IMR-90 (cell line): ENCODE results near the gene NLGN2. TPM values are rescaled to one million over a fixed set of nuclear protein-coding genes. Genes with fewer than 3 reads are reported as not detected.
A peak's percentile ranks its signal among the peaks of the same experiment; 100 is the strongest.

Experiments
- ATAC-seq: fragments of 200-7000 bp; cut with Tn5 transposase; 2 replicates; pipeline ENCODE4 v1.9.1; 2020; ENCODE audit warnings: low read depth, mild to moderate bottlenecking, moderate library complexity
- BruUV-seq: library from RNA; stranded (reverse); fragments of 400-500 nt; replicated peaks from 2 replicates; lab custom pipeline; 2021; lab: Mats Ljungman, UMichigan
- CTCF ChIA-PET: fragments of 300-600 bp; formaldehyde crosslinking; extraction: SDS; loops from one replicate; lab custom pipeline; 2021; ENCODE audit warnings: antibody characterized with exemption; lab: Yijun Ruan, JAX
- POLR2A ChIA-PET: fragments of 300-600 bp; sonication (Branson Sonifier 250); formaldehyde crosslinking; loops from one replicate; lab custom pipeline; 2022; ENCODE audit warnings: antibody characterized with exemption; ENCODE audit not compliant: unreplicated experiment; lab: Charles Lee
- DNase-seq: peaks from one replicate; pipeline ENCODE4 v3.0.0; 2013
- H2AFZ ChIP-seq: replicated peaks from 2 replicates; pipeline ENCODE3; 2013; ENCODE audit warnings: low read length, mild to moderate bottlenecking; ENCODE audit not compliant: poor library complexity
- H2AK5ac ChIP-seq: 2 replicates; pipeline ENCODE4 v1.6.1; 2013; ENCODE audit warnings: low read depth, low read length, inconsistent platforms
- H2AK9ac ChIP-seq: replicated peaks from 2 replicates; pipeline ENCODE3; 2013; ENCODE audit warnings: mild to moderate bottlenecking, low read depth, low read length, moderate library complexity; ENCODE audit not compliant: poor library complexity
- H2BK120ac ChIP-seq: 2 replicates; pipeline ENCODE4 v1.6.1; 2013; ENCODE audit warnings: low read depth, low read length, inconsistent platforms
- H2BK15ac ChIP-seq: 3 replicates; pipeline ENCODE4 v1.6.1; 2013; ENCODE audit warnings: low read depth, low read length, inconsistent platforms
- H2BK20ac ChIP-seq: 2 replicates; pipeline ENCODE4 v1.6.1; 2013; ENCODE audit warnings: low read depth, mild to moderate bottlenecking, inconsistent platforms, low read length, moderate library complexity
- H2BK5ac ChIP-seq: 2 replicates; pipeline ENCODE4 v1.6.1; 2013; ENCODE audit warnings: mild to moderate bottlenecking, low read depth, low read length, inconsistent platforms; ENCODE audit not compliant: poor library complexity, severe bottlenecking
- H3K14ac ChIP-seq: replicated peaks from 2 replicates; pipeline ENCODE4 v1.6.1; 2013; ENCODE audit warnings: low read depth, low read length, inconsistent platforms
- H3K18ac ChIP-seq: 2 replicates; pipeline ENCODE4 v1.6.1; 2013; ENCODE audit warnings: low read depth, low read length, control low read depth
- H3K23ac ChIP-seq: 2 replicates; pipeline ENCODE4 v1.6.1; 2013; ENCODE audit warnings: low read depth, low read length, inconsistent platforms
- H3K27ac ChIP-seq: 2 replicates; pipeline ENCODE4 v1.5.1; 2013; ENCODE audit warnings: mild to moderate bottlenecking, control low read depth, low read length; ENCODE audit not compliant: insufficient read depth
- H3K27me3 ChIP-seq: 2 replicates; pipeline ENCODE4 v1.6.1; 2013; ENCODE audit warnings: low read length; ENCODE audit not compliant: control insufficient read depth, insufficient read depth
- H3K36me3 ChIP-seq: 2 replicates; pipeline ENCODE4 v1.6.1; 2013; ENCODE audit warnings: low read length, mixed read lengths; ENCODE audit not compliant: control insufficient read depth, insufficient read depth
- H3K4ac ChIP-seq: 2 replicates; pipeline ENCODE4 v1.6.1; 2013; ENCODE audit warnings: low read depth, low read length, inconsistent platforms
- H3K4me1 ChIP-seq: 2 replicates; pipeline ENCODE4 v1.6.1; 2013; ENCODE audit warnings: low read length, mixed read lengths; ENCODE audit not compliant: control insufficient read depth, insufficient read depth
- H3K4me2 ChIP-seq: 2 replicates; pipeline ENCODE4 v1.6.1; 2013; ENCODE audit warnings: low read depth, mild to moderate bottlenecking, control low read depth, low read length, moderate library complexity
- H3K4me3 ChIP-seq: 2 replicates; pipeline ENCODE4 v1.5.1; 2013; ENCODE audit warnings: low read depth, mild to moderate bottlenecking, control low read depth, low read length, moderate library complexity; ENCODE audit not compliant: insufficient read depth
- H3K56ac ChIP-seq: 2 replicates; pipeline ENCODE4 v1.6.1; 2013; ENCODE audit warnings: low read length, inconsistent platforms; ENCODE audit not compliant: insufficient read depth; ENCODE audit errors: extremely low read depth
- H3K79me1 ChIP-seq, 2 experiments: 2 replicates each; pipeline ENCODE4 v1.6.1; 2013; ENCODE audit warnings: low read length in 2 of 2, inconsistent platforms in 1 of 2, low read depth in 1 of 2
- H3K9ac ChIP-seq: 2 replicates; pipeline ENCODE4 v1.6.1; 2013; ENCODE audit warnings: low read depth, low read length, control low read depth
- H3K9me1 ChIP-seq: 2 replicates; pipeline ENCODE4 v1.6.1; 2013; ENCODE audit warnings: low read length, inconsistent platforms; ENCODE audit not compliant: insufficient read depth
- H3K9me3 ChIP-seq: 2 replicates; pipeline ENCODE4 v1.6.1; 2013; ENCODE audit warnings: low read length; ENCODE audit not compliant: control insufficient read depth, insufficient read depth
- H4K20me1 ChIP-seq: 2 replicates; pipeline ENCODE4 v1.6.1; 2013; ENCODE audit warnings: low read length, inconsistent platforms; ENCODE audit not compliant: insufficient read depth
- H4K5ac ChIP-seq: 2 replicates; pipeline ENCODE4 v1.6.1; 2013; ENCODE audit warnings: mild to moderate bottlenecking, low read depth, low read length, control low read depth
- H4K8ac ChIP-seq, 2 experiments: 2 replicates each; pipeline ENCODE4 v1.6.1; 2013; ENCODE audit warnings: low read depth in 2 of 2, low read length in 2 of 2, control low read depth in 1 of 2, inconsistent platforms in 1 of 2
- H4K91ac ChIP-seq: 2 replicates; pipeline ENCODE4 v1.6.1; 2013; ENCODE audit warnings: low read depth, low read length, inconsistent platforms; ENCODE audit not compliant: insufficient read depth
- BHLHE40 ChIP-seq: fragments of 150-350 bp; IDR thresholded peaks from 2 replicates; pipeline ENCODE4 v1.6.1; 2016; ENCODE audit warnings: mild to moderate bottlenecking, low read depth, low read length
- CEBPB ChIP-seq: IDR thresholded peaks from 2 replicates; pipeline ENCODE4 v1.6.1; 2012; ENCODE audit warnings: low read depth, low read length, improper control_type of control experiment
- FOS ChIP-seq: fragments of 150-350 bp; IDR thresholded peaks from 2 replicates; pipeline ENCODE4 v1.6.1; 2016; ENCODE audit warnings: low read depth, low read length
- MAFK ChIP-seq: IDR thresholded peaks from 2 replicates; pipeline ENCODE4 v1.6.1; 2012; ENCODE audit warnings: low read depth, low read length, improper control_type of control experiment
- MAZ ChIP-seq: IDR thresholded peaks from 2 replicates; pipeline ENCODE4 v1.6.1; 2012; ENCODE audit warnings: low read depth, mild to moderate bottlenecking, low read length, improper control_type of control experiment, moderate library complexity, borderline replicate concordance
- NFE2L2 ChIP-seq: fragments of 150-350 bp; IDR thresholded peaks from 2 replicates; pipeline ENCODE4 v1.6.1; 2016; ENCODE audit warnings: low read depth, mild to moderate bottlenecking, low read length
- POLR2A ChIP-seq: IDR thresholded peaks from 2 replicates; pipeline ENCODE4 v1.6.1; 2012; ENCODE audit warnings: mild to moderate bottlenecking, low read depth, low read length
- RAD21 ChIP-seq: IDR thresholded peaks from 2 replicates; pipeline ENCODE4 v1.6.1; 2012; ENCODE audit warnings: low read length, improper control_type of control experiment
- RCOR1 ChIP-seq: IDR thresholded peaks from 2 replicates; pipeline ENCODE4 v1.6.1; 2012; ENCODE audit warnings: mild to moderate bottlenecking, low read length, improper control_type of control experiment; ENCODE audit not compliant: insufficient replicate concordance
- RFX5 ChIP-seq: IDR thresholded peaks from 2 replicates; pipeline ENCODE4 v1.8.0; 2012; ENCODE audit warnings: low read depth, mild to moderate bottlenecking, low read length, moderate library complexity
- SMC3 ChIP-seq: fragments of 150-350 bp; IDR thresholded peaks from 2 replicates; pipeline ENCODE4 v1.6.1; 2016; ENCODE audit warnings: low read depth, mild to moderate bottlenecking, antibody characterized with exemption, low read length, moderate library complexity
- whole genome bisulfite sequencing, 2 experiments: methylation state at CpG; one replicate each; pipeline versions ENCODE4 v1.1.5 to v1.1.7; 2013; ENCODE audit warnings: missing lambda C conversion rate in 2 of 2; ENCODE audit not compliant: insufficient read length in 1 of 2; ENCODE audit errors: extremely low coverage in 2 of 2; 5-methylcytosine and 5-hydroxymethylcytosine counted together
- dilution Hi-C: fragments of 300-500 bp; cut with HindIII; formaldehyde crosslinking; loops from one replicate; pipeline ENCODE4 v1.14.3; 2018; ENCODE audit warnings: low sequenced_read_pairs; ENCODE audit not compliant: unreplicated experiment
- in situ Hi-C: fragments of 300-500 bp; cut with MboI; formaldehyde crosslinking; loops from 3 replicates; pipeline ENCODE4 v1.14.3; 2019; ENCODE audit warnings: low sequenced_read_pairs, inconsistent platforms, mixed read lengths
- intact Hi-C: fragments of 100-400 bp; cut with micrococcal nuclease; formaldehyde crosslinking; loops from 2 replicates; pipeline ENCODE4 v1.10.0; 2022
- polyA plus RNA-seq, 3 experiments: library from polyadenylated mRNA; depleted of rRNA; stranded (reverse); fragments of >200 nt; gene quantifications; 2 replicates each; pipeline ENCODE4 v1.2.3, GENCODE V29; 2012; ENCODE audit warnings: low replicate concordance in 1 of 3
- total RNA-seq: library from RNA; depleted of rRNA; stranded (reverse); fragments of >200 nt; gene quantifications from 2 replicates; pipeline ENCODE4 v1.2.3, GENCODE V29; 2012
- TF ChIP-seq, protein P1 (sequence below): fragments of 150-350 bp; IDR thresholded peaks from 2 replicates; pipeline ENCODE4 v1.6.1; 2017; ENCODE audit warnings: mild to moderate bottlenecking, antibody characterized with exemption, low read length, low read depth

The NLGN2 gene
- total and polyA plus RNA-seq, 2 of the 4 experiments (the other 2 are of a cell fraction), result 1.8 to 38.1 TPM

DNA sequence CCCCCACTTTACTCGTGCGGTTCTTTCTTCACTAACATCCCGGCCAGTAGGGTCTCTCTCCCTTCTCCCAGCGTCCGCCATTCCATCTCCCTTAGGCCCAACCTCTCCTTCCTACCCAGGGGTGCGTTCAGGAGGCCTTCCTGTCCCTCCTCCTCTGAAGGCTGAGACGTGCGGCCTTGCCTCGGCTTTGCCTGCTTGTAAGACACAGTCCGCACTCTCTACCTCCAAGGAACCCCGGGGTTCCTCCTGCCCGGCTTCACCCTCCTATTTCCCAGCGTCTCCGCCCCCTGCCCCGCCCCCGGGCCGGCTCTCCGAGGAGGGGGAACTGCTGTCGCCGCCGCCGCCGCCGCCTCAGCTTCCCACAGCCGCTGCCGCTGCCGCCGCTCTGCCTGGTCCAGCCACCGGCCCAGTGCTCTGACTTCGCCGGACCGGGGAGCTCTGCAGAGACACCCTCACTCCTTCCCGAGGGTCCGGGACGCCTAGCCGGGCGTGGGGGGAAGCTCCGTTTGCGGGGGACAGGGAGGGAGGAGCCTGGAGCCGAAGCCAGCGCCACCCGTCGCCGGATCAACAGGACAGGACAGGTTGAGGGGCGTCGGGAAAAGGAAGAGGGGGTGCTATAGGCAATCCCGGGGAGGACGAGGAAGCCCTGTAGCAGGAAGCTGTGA, 30.4 kb downstream of the NLGN2 start (continued):
- TF ChIP-seq MAZ, result no peak

DNA sequence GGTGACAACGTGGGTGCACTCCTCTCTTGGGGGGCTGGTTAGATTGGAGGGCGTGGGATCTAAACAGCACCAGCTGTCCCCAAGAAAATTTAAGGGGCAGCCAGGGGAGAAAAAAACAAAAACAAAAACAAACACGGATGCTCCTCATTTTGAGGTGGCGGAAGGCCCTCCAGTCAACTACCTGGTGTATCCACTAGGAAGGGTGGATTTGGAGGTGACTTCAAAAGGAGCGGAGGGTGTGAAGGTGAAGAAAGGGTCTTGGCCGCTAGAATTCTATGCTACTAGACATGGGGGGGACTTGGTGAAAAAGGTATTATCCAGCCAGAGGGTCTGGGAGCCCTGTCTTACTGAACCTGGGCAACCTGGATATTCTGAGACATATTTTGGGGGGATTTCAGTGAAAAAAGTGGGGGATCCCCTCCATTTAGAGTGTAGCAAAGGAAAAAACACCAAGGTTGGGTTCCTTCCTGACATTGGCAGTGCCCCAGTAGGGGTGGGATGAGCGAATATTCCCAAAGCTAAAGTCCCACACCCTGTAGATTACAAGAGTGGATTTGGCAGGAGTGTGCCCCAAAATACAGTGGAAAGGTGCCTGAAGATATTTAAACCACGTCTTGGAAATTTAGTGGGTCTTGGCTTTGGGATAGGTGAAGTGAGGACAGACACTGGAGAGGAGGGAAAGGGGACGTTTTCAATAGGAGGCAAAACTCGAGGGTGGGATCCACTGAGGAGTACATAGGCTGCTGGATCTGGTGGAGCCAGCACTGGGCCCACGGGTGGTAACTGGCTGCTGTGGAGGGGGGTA, 31.2 kb downstream of the NLGN2 start:
- 44% methylated on average over 3 of the region's 11 CpGs; no CpG with 5 or more reads in 1 of the 2 experiments for WGBS, 2 experiments
- Histone ChIP-seq H3K9me1 (no peaks in the 10 kb centered on the region), H2AK9ac (no peak overlapping the region), H3K14ac (no peak overlapping the region), H3K4me2 (no peak overlapping the region; the same call in 1 of the 2 replicates), H2BK5ac (no peak overlapping the region), H2AFZ (no peak overlapping the region), H3K27ac (no peak overlapping the region), H3K56ac (no peak overlapping the region), H3K27me3 (peaks cover 34% of the 10 kb centered on the region), H4K8ac (no peak overlapping the region; a peak in 1 of 4 replicates), H4K91ac (no peak overlapping the region; the same call in 1 of the 2 replicates), H2BK15ac (no peak overlapping the region), H3K9me3 (no peaks in the 10 kb centered on the region), H3K9ac (no peak overlapping the region), H3K36me3 (no peaks in the 10 kb centered on the region), H3K23ac (peak overlapping the region; percentile 33; the same call in 1 of the 2 replicates), H3K4me1 (peaks cover 8% of the 10 kb centered on the region), H4K5ac (no peak overlapping the region), H2BK120ac (no peak overlapping the region), H3K18ac (no peak overlapping the region), H3K79me1 (peaks cover 0 to 2% of the 10 kb centered on the region in 2 experiments; a peak in 1 of 4 replicates), H4K20me1 (peaks cover 3% of the 10 kb centered on the region; the same call in 1 of the 2 replicates), H3K4me3 (no peak overlapping the region), H2AK5ac (no peak overlapping the region), H3K4ac (no peak overlapping the region), H2BK20ac (no peak overlapping the region)
- POLR2A ChIA-PET, result no interaction called here
- DNase-seq (no peak), ATAC-seq (no peak)
- BruUV-seq, result no TSS peak
- CTCF ChIA-PET, result no interaction called here
- dilution Hi-C loops, result no loop called here
- intact Hi-C loops, result loop anchor here (5.0 kb wide), 1 partner anchor 87 kb away; the partner anchor contains the start of gene KCTD11
- no peak for TF ChIP-seq FOS
- no peak for TF ChIP-seq MAZ
- no peak for TF ChIP-seq RAD21
- TF ChIP-seq SMC3, result no peak
- TF ChIP-seq, protein P1, sequence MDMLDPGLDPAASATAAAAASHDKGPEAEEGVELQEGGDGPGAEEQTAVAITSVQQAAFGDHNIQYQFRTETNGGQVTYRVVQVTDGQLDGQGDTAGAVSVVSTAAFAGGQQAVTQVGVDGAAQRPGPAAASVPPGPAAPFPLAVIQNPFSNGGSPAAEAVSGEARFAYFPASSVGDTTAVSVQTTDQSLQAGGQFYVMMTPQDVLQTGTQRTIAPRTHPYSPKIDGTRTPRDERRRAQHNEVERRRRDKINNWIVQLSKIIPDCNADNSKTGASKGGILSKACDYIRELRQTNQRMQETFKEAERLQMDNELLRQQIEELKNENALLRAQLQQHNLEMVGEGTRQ, result no peak
- TF ChIP-seq RCOR1, result no peak
- TF ChIP-seq BHLHE40, result no peak
- TF ChIP-seq CEBPB, result no peak
- no peak for TF ChIP-seq MAFK
- no peak for TF ChIP-seq RFX5
- TF ChIP-seq NFE2L2, result no peak
- no peak for TF ChIP-seq POLR2A
- in situ Hi-C loops, result no loop called here
